ENCODE data around the gene MSRB1. TPM values are rescaled to one million over a fixed set of nuclear protein-coding genes. Genes with fewer than 3 reads are reported as not detected.

Gene MSRB1
- total RNA-seq, 1 donor from 2014 or later: 14.1 TPM

GRCh38 chr16:1929578-1930337 lies 13.2 kb downstream of the MSRB1 start:
- DNase-seq (ENCODE audit: low spot score in 2 of 2, unreplicated experiment in 2 of 2): peak; percentile 94 to 99
- Mint-ChIP-seq H3K27me3 (ENCODE audit: low read depth) (peaks cover 9% of the 10 kb centered on the region), H3K27ac (no peak overlapping the region), H3K36me3 (peaks cover 2% of the 10 kb centered on the region), H3K9me3 (no peaks in the 10 kb centered on the region), H3K4me1 (peaks cover 19% of the 10 kb centered on the region), H3K4me3 (peak overlapping the region; percentile 58)
- peak; percentile 99 for TF ChIP-seq CTCF (IDR thresholded peaks at IDR 0.05; ENCODE audit: unreplicated experiment)

- H3K4me3 Mint-ChIP-seq: peak overlapping the region; percentile 65
- no peak for TF ChIP-seq CTCF (IDR thresholded peaks at IDR 0.05; ENCODE audit: unreplicated experiment)
- DNase-seq (ENCODE audit: low spot score in 2 of 2, unreplicated experiment in 2 of 2): no peak
- peak overlapping the region; percentile 63 for H3K27ac Mint-ChIP-seq
- peaks cover 23% of the 10 kb centered on the region for H3K4me1 Mint-ChIP-seq
- peaks cover 2% of the 10 kb centered on the region for H3K36me3 Mint-ChIP-seq
- peaks cover 9% of the 10 kb centered on the region for H3K27me3 Mint-ChIP-seq (ENCODE audit: low read depth)
- H3K9me3 Mint-ChIP-seq: no peaks in the 10 kb centered on the region
Measured at GRCh38 chr16:1929105-1929504, 13.9 kb downstream of the MSRB1 start.

GRCh38 chr16:1926271-1926670 lies 16.7 kb downstream of the MSRB1 start:
- Mint-ChIP-seq H3K4me1 (peaks cover 37% of the 10 kb centered on the region), H3K27ac (peak overlapping the region; percentile 47), H3K27me3 (ENCODE audit: low read depth) (peaks cover 27% of the 10 kb centered on the region), H3K4me3 (no peak overlapping the region), H3K36me3 (no peaks in the 10 kb centered on the region), H3K9me3 (no peaks in the 10 kb centered on the region)
- DNase-seq (ENCODE audit: low spot score in 2 of 2, unreplicated experiment in 2 of 2): no peak
- TF ChIP-seq CTCF (IDR thresholded peaks at IDR 0.05; ENCODE audit: unreplicated experiment): no peak

GRCh38 chr16:1924095-1924494 lies 18.9 kb downstream of the MSRB1 start:
- no peak for DNase-seq (ENCODE audit: low spot score in 2 of 2, unreplicated experiment in 2 of 2)
- Mint-ChIP-seq H3K27ac (no peak overlapping the region), H3K9me3 (no peaks in the 10 kb centered on the region), H3K36me3 (no peaks in the 10 kb centered on the region), H3K4me3 (no peak overlapping the region), H3K4me1 (peaks cover 40% of the 10 kb centered on the region), H3K27me3 (ENCODE audit: low read depth) (peaks cover 43% of the 10 kb centered on the region)
- TF ChIP-seq CTCF (IDR thresholded peaks at IDR 0.05; ENCODE audit: unreplicated experiment): no peak

GRCh38 chr16:1923299-1924034 lies 19.5 kb downstream of the MSRB1 start:
- no peak overlapping the region for H3K4me3 Mint-ChIP-seq
- H3K9me3 Mint-ChIP-seq: no peaks in the 10 kb centered on the region
- no peaks in the 10 kb centered on the region for H3K36me3 Mint-ChIP-seq
- peaks cover 49% of the 10 kb centered on the region for H3K27me3 Mint-ChIP-seq (ENCODE audit: low read depth)
- no peak overlapping the region for H3K27ac Mint-ChIP-seq
- peak; percentile 64 to 80 for DNase-seq (ENCODE audit: low spot score in 2 of 2, unreplicated experiment in 2 of 2)
- peaks cover 38% of the 10 kb centered on the region for H3K4me1 Mint-ChIP-seq
- TF ChIP-seq CTCF (IDR thresholded peaks at IDR 0.05; ENCODE audit: unreplicated experiment): peak; percentile 66

Measured in mesothelial cell of epicardium (in vitro differentiated cells).